KOPT-K1 (cell line): ENCODE measurements around the gene STH.

Experiments used
- H3K27ac ChIP-seq: fragments of 200-600 bp; sonication (generic); 2 replicates; pipeline ENCODE4 v1.5.1; 2016; ENCODE audit warnings: antibody characterized with exemption, mild to moderate bottlenecking, low read depth, low read length; ENCODE audit not compliant: poor library complexity, severe bottlenecking
- H3K36me3 ChIP-seq: fragments of 200-600 bp; sonication (generic); 2 replicates; pipeline ENCODE4 v1.5.1; 2017; ENCODE audit warnings: antibody characterized with exemption, mild to moderate bottlenecking, low read length, moderate library complexity; ENCODE audit not compliant: insufficient read depth
- H3K9me3 ChIP-seq: fragments of 200-600 bp; sonication (generic); 2 replicates; pipeline ENCODE4 v1.5.1; 2017; ENCODE audit warnings: antibody characterized with exemption, low read length, mild to moderate bottlenecking; ENCODE audit not compliant: insufficient read depth, poor library complexity, severe bottlenecking

Gene STH

GRCh38 chr17:46030752-46031151 is 31.7 kb downstream of the STH start:
- Histone ChIP-seq H3K36me3 (peaks cover 100% of the 10 kb centered on the region), H3K27ac (no peak overlapping the region)

DNA sequence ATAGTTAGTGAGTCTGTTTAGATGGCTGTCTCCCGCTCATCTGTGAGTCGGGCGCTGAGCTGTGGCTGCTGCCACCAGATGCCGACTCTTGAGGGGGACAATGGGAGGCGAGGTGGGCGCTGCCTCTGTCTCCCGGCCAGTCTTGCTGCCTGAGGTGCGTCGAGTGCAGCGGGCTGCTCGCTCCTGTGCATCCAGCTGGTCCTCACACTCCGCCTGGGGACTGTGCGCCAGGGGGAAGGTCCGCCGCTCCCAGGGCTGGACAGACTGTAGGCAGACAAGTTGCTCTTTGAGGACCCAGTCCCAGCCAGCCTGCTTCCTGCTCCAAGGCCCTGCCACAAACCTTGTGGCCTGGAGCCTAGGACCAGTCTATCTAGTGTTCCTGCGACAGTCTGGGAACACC is 32.4 kb downstream of the STH start:
- H3K36me3 ChIP-seq: peaks cover 100% of the 10 kb centered on the region
- no peaks in the 10 kb centered on the region for H3K9me3 ChIP-seq
- no peak overlapping the region for H3K27ac ChIP-seq

More at GRCh38 chr17:46030752-46031151, 31.7 kb downstream of the STH start:
- no peaks in the 10 kb centered on the region for H3K9me3 ChIP-seq

DNA sequence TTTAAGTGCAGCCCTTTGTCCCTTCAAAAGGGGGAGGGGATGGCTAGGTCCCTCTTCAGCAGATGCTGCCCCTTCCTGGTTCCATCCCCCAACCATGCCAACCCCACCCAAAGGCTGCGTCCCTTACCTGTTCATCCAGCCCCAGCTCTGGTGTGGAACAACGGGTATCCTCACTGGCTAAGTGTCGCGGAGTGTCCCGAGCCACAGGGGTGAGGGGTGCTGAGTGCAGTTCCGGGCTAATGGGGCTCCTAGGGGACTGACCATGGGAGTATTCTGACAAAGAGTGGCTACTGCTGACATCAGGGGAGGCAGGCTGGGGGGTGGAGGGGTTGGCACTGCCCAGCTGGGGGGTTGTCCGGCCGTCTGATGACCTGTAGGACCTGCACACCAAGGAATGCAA is 32.9 kb downstream of the STH start:
- Histone ChIP-seq H3K36me3 (peaks cover 100% of the 10 kb centered on the region), H3K27ac (no peak overlapping the region), H3K9me3 (no peaks in the 10 kb centered on the region)

DNA sequence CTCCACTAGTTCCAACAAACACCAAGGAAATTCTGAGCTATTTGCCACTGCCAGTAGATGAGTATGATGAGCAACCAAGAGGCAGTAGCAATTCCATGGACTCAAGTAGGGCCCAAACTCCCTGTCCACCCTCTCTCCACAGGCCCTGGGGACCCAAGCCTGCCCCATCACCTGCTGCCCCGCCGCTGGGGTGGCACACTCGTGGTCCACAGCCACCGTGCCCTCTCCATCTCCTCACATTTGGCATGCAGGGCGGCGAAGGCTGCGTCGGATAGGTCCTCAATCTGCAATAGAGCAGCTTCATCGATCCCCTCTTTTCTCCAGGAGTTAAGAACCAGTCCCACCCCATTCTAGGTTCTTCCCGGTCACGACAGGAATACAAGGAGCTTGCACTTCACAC is 33.9 kb downstream of the STH start:
- peaks cover 100% of the 10 kb centered on the region for H3K36me3 ChIP-seq
- H3K27ac ChIP-seq: no peak overlapping the region
- no peaks in the 10 kb centered on the region for H3K9me3 ChIP-seq

DNA sequence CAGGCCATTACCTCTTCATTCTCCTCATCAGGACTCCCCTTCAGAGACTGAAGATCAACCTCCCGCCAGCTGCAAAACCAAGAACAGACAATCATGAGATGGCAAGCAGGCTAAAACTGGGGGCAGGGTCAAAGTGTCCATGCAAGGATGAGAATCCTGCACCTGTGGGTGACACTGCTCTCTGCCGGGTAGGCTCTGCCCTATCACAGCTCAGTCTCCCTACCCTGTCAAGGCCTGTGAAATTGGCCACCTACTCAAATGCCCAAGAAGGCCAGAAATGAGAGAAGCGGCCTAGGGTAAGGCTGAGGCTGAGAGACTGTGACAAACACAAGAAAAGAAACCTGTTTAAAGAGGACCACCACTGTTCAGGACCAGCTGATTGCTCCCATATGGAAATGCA is 34.3 kb downstream of the STH start:
- H3K27ac ChIP-seq: no peak overlapping the region
- H3K36me3 ChIP-seq: peaks cover 100% of the 10 kb centered on the region
- H3K9me3 ChIP-seq: no peaks in the 10 kb centered on the region

GRCh38 chr17:46035112-46035818 is 36.2 kb downstream of the STH start:
- Histone ChIP-seq H3K36me3 (peaks cover 100% of the 10 kb centered on the region), H3K27ac (no peak overlapping the region), H3K9me3 (no peaks in the 10 kb centered on the region)

- no peak overlapping the region for H3K27ac ChIP-seq
- peaks cover 100% of the 10 kb centered on the region for H3K36me3 ChIP-seq
- H3K9me3 ChIP-seq: no peaks in the 10 kb centered on the region
Observed at GRCh38 chr17:46036491-46036890, 37.4 kb downstream of the STH start.

- Histone ChIP-seq H3K27ac (no peak overlapping the region), H3K9me3 (no peaks in the 10 kb centered on the region), H3K36me3 (peaks cover 100% of the 10 kb centered on the region)
Observed at GRCh38 chr17:46037722-46038255, 38.7 kb downstream of the STH start.

GRCh38 chr17:46038414-46038813 is 39.4 kb downstream of the STH start:
- no peaks in the 10 kb centered on the region for H3K9me3 ChIP-seq
- no peak overlapping the region for H3K27ac ChIP-seq
- peaks cover 100% of the 10 kb centered on the region for H3K36me3 ChIP-seq

DNA sequence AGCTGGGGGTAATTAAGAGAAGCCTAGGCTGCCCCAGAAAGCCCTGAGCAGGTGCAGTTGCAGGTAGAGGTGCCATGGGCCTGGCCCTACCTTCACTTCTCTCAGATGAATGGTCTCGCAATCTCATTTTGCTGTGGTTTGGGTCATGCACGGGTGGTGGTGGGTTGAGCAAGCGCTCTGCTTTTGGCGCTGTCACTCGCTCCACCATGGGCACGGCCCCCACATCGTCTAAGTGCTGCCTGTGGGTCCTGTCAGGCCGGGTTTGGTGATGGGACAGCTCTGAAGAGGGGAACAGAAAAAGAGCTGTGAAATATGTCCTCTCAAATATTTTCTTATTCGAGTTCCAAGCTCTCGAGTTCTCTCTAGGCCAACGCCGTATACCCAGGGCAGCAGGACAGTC is 39.9 kb downstream of the STH start:
- Histone ChIP-seq H3K27ac (no peak overlapping the region), H3K9me3 (no peaks in the 10 kb centered on the region), H3K36me3 (peaks cover 100% of the 10 kb centered on the region)

DNA sequence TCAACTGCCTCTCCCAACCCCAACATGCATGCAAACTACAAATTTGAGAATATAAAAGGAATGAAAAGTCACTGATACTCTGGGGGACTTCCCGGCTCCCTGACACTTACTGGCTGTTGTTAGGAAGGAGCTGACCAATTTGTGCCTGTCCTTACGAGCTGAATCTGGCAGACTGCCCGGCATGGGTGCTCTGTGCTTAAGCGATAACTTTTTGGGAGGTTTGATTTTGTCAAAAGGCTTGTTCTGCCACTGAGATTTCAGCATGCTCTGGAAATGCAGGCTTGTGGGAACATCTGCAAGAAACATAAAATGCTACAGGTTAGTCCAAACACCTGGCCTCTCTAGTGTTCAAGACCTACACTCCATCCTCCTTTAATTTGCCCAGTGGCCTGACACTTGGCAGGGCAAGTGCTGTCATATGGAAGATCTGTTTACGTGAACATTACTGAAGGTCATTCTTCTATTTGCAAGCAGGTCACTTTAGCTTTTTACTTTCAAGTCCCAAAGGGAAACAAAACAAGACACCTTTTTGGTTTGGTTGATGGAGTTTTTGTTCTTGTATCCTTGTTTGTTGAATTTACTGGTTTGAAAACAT is 40.6 kb downstream of the STH start:
- no peaks in the 10 kb centered on the region for H3K9me3 ChIP-seq
- H3K27ac ChIP-seq: no peak overlapping the region
- peaks cover 100% of the 10 kb centered on the region for H3K36me3 ChIP-seq

DNA sequence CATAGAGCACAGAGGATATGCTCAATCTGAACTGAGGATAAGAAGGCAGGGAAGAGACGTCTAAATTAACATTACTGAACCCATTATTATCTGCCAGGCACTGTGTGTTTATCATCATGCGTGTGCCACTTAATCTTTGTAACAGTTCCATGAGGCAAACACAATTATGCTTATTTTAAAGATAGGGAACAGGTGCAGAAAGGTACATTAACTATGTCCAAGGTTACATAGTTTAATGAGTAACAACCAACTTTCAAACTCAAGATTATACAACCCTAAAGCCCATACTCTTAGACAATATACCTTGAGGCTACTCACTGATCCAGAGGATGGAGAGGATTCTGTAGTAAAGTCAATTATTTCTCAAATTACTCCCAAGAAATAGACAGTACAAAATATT is 43.2 kb downstream of the STH start:
- Histone ChIP-seq H3K9me3 (no peaks in the 10 kb centered on the region), H3K36me3 (peaks cover 99% of the 10 kb centered on the region), H3K27ac (no peak overlapping the region)

GRCh38 chr17:46042925-46043324 is 43.9 kb downstream of the STH start:
- Histone ChIP-seq H3K36me3 (peaks cover 99% of the 10 kb centered on the region), H3K27ac (no peak overlapping the region), H3K9me3 (no peaks in the 10 kb centered on the region)

- Histone ChIP-seq H3K36me3 (peaks cover 99% of the 10 kb centered on the region), H3K27ac (no peak overlapping the region), H3K9me3 (no peaks in the 10 kb centered on the region)
Observed at GRCh38 chr17:46043606-46044005, 44.6 kb downstream of the STH start.

GRCh38 chr17:46044286-46044928 is 45.4 kb downstream of the STH start:
- H3K36me3 ChIP-seq: peaks cover 99% of the 10 kb centered on the region
- no peak overlapping the region for H3K27ac ChIP-seq
- H3K9me3 ChIP-seq: no peaks in the 10 kb centered on the region
